ENCODE data around the gene UVRAG.

DNA sequence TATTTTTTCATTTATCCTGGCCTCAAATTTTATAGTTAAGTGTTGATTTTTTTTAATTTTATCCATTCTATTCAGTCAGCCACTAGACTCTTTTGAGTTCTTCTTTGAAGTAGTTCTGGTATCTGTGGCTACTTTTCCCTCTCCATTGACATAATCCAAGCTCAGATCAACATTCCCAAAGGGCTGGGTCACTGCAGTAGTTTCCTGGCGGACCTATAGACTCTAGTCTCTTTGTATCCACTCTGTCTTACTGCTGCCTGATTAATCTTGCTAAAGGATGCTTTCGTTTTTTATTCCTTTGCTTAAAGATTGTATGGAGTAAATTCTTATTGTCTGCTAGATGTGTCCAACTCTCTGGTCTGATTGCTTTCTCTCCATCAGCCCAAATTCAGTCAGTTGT lies 87.6 kb downstream of the UVRAG start:
- TF ChIP-seq, protein P1, sequence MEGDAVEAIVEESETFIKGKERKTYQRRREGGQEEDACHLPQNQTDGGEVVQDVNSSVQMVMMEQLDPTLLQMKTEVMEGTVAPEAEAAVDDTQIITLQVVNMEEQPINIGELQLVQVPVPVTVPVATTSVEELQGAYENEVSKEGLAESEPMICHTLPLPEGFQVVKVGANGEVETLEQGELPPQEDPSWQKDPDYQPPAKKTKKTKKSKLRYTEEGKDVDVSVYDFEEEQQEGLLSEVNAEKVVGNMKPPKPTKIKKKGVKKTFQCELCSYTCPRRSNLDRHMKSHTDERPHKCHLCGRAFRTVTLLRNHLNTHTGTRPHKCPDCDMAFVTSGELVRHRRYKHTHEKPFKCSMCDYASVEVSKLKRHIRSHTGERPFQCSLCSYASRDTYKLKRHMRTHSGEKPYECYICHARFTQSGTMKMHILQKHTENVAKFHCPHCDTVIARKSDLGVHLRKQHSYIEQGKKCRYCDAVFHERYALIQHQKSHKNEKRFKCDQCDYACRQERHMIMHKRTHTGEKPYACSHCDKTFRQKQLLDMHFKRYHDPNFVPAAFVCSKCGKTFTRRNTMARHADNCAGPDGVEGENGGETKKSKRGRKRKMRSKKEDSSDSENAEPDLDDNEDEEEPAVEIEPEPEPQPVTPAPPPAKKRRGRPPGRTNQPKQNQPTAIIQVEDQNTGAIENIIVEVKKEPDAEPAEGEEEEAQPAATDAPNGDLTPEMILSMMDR (IDR thresholded peaks at IDR 0.05) = no peak
- TF ChIP-seq POLR2AphosphoS5 (IDR thresholded peaks at IDR 0.05; ENCODE audit: insufficient read depth in 1 of 2, low read depth in 1 of 2) = no peak
